GM12878 (cell line): ENCODE measurements around the gene MDK. TPM values are rescaled to one million over a fixed set of nuclear protein-coding genes. Genes with fewer than 3 reads are reported as not detected.

Experiments
- ATAC-seq: fragments of 200-7000 bp; cut with Tn5 transposase; 3 replicates; pipeline ENCODE4 v1.9.1; 2020; ENCODE audit warnings: mild to moderate bottlenecking, moderate library complexity
- BruUV-seq: library from RNA; stranded (reverse); fragments of 400-500 nt; replicated peaks from 2 replicates; lab custom pipeline; 2021; lab: Mats Ljungman, UMichigan
- CTCF ChIA-PET: fragments of 300-600 bp; sonication (Branson Sonifier 250); formaldehyde crosslinking; extraction: SDS; loops from one replicate; lab custom pipeline; 2021; ENCODE audit warnings: inconsistent platforms; lab: Yijun Ruan, JAX
- POLR2A ChIA-PET: fragments of 350-600 bp; formaldehyde crosslinking; extraction: SDS; loops from one replicate; lab custom pipeline; 2021; ENCODE audit warnings: inconsistent platforms; lab: Charles Lee
- RAD21 ChIA-PET: fragments of 300-600 bp; sonication (Branson Sonifier 250); formaldehyde crosslinking; loops from one replicate; lab custom pipeline; 2023; ENCODE audit warnings: antibody characterized with exemption; ENCODE audit not compliant: unreplicated experiment; lab: Charles Lee
- SMC1A ChIA-PET: fragments of 300-600 bp; sonication (Branson Sonifier 250); formaldehyde crosslinking; loops from one replicate; lab custom pipeline; 2023; ENCODE audit not compliant: unreplicated experiment, uncharacterized antibody; lab: Charles Lee
- DNase-seq: peaks from one replicate; pipeline ENCODE4 v3.0.0-alpha.2; 2011; ENCODE audit warnings: low read depth, low spot score
- FAIRE-seq: peaks from 3 replicates; lab custom pipeline; 2011; peaks lifted over from hg19 to GRCh38; lab: Jason Lieb, UNC
- H2AFZ ChIP-seq: 2 replicates; pipeline ENCODE4 v1.6.0; 2011; ENCODE audit warnings: low read depth, low read length, control low read depth; ENCODE audit not compliant: control insufficient read depth
- H3K27ac ChIP-seq: 2 replicates; pipeline ENCODE4 v1.5.1; 2011; ENCODE audit warnings: control low read depth; ENCODE audit not compliant: control insufficient read depth, insufficient read depth
- H3K27me3 ChIP-seq, 2 experiments: replicated peaks in 1 of 2; 2 replicates each; pipeline versions ENCODE4 v1.6.0 to v1.6.1; 2011; ENCODE audit warnings: low read length in 1 of 2; ENCODE audit not compliant: control insufficient read depth in 2 of 2, insufficient read depth in 2 of 2
- H3K36me3 ChIP-seq, 2 experiments: 2 replicates each; pipeline ENCODE4 v1.5.1; 2011; ENCODE audit warnings: low read length in 1 of 2; ENCODE audit not compliant: control insufficient read depth in 2 of 2, insufficient read depth in 2 of 2
- H3K4me1 ChIP-seq: 2 replicates; pipeline ENCODE4 v1.6.1; 2011; ENCODE audit warnings: mild to moderate bottlenecking, low read length, moderate library complexity, mixed read lengths; ENCODE audit not compliant: control insufficient read depth, insufficient read depth
- H3K4me2 ChIP-seq: 2 replicates; pipeline ENCODE4 v1.6.0; 2011; ENCODE audit warnings: control low read depth; ENCODE audit not compliant: control insufficient read depth, insufficient read depth
- H3K4me3 ChIP-seq: fragments of 200-600 bp; sonication (generic); 2 replicates; pipeline ENCODE4 v1.5.1; 2016
- H3K79me2 ChIP-seq: 2 replicates; pipeline ENCODE4 v1.6.0; 2011; ENCODE audit warnings: low read length; ENCODE audit not compliant: control insufficient read depth, insufficient read depth
- H3K9ac ChIP-seq: 2 replicates; pipeline ENCODE4 v1.8.0; 2011; ENCODE audit warnings: low read length, control low read depth, mixed read lengths; ENCODE audit not compliant: control insufficient read depth, insufficient read depth
- H3K9me3 ChIP-seq: replicated peaks from 3 replicates; pipeline ENCODE4 v1.5.1; 2011; ENCODE audit warnings: mild to moderate bottlenecking, low read length; ENCODE audit not compliant: control insufficient read depth, insufficient read depth
- H4K20me1 ChIP-seq: 2 replicates; pipeline ENCODE4 v1.6.0; 2011; ENCODE audit not compliant: control insufficient read depth, insufficient read depth
- ATF3 ChIP-seq: IDR thresholded peaks from 2 replicates; pipeline ENCODE4 v1.6.1; 2011; ENCODE audit warnings: low read depth, mild to moderate bottlenecking, low read length, moderate library complexity, borderline replicate concordance; ENCODE audit errors: extremely low read depth
- BHLHE40 ChIP-seq, 2 experiments: fragments of 450-650 bp in 1 of 2; IDR thresholded peaks; 2 replicates each; pipeline ENCODE4 v1.6.1; 2011 to 2017; ENCODE audit warnings: low read depth in 2 of 2, borderline replicate concordance in 1 of 2, improper control_type of control experiment in 1 of 2, low read length in 1 of 2, mild to moderate bottlenecking in 1 of 2
- CTCF ChIP-seq, 3 experiments: IDR thresholded peaks in 2 of 3; conservative IDR thresholded peaks in 1 of 3; 2 replicates each; pipeline ENCODE4 v1.5.1; 2011; ENCODE audit warnings: low read depth in 3 of 3, low read length in 3 of 3, mild to moderate bottlenecking in 3 of 3, control low read depth in 2 of 3, moderate library complexity in 2 of 3, inconsistent platforms in 1 of 3, mixed read lengths in 1 of 3; ENCODE audit not compliant: control insufficient read depth in 2 of 3, insufficient read depth in 1 of 3; ENCODE audit errors: extremely low read depth in 1 of 3
- EED ChIP-seq: sonication (generic); IDR thresholded peaks from 2 replicates; pipeline ENCODE4 v1.6.1; 2016; ENCODE audit warnings: antibody characterized with exemption, low read depth
- IRF4 ChIP-seq: IDR thresholded peaks from 2 replicates; pipeline ENCODE4 v1.6.1; 2011; ENCODE audit warnings: low read depth, low read length
- MAX ChIP-seq: IDR thresholded peaks from 2 replicates; pipeline ENCODE4 v1.6.1; 2012; ENCODE audit warnings: low read depth, low read length, improper control_type of control experiment
- NFXL1 ChIP-seq: fragments of 450-650 bp; IDR thresholded peaks from 2 replicates; pipeline ENCODE4 v1.6.1; 2017; ENCODE audit warnings: antibody characterized with exemption, mild to moderate bottlenecking, borderline replicate concordance
- PAX5 ChIP-seq: IDR thresholded peaks from 2 replicates; pipeline ENCODE4 v1.6.1; 2011; ENCODE audit warnings: low read depth, low read length, borderline replicate concordance
- RAD21 ChIP-seq: IDR thresholded peaks from 2 replicates; pipeline ENCODE4 v1.6.1; 2011; ENCODE audit warnings: mild to moderate bottlenecking, low read depth, low read length, moderate library complexity; ENCODE audit not compliant: insufficient read depth
- REST ChIP-seq: IDR thresholded peaks from 2 replicates; pipeline ENCODE4 v1.6.1; 2012; ENCODE audit warnings: mild to moderate bottlenecking, low read depth, low read length
- SMC3 ChIP-seq: IDR thresholded peaks from 2 replicates; pipeline ENCODE4 v1.6.1; 2011; ENCODE audit warnings: low read length, improper control_type of control experiment, borderline replicate concordance
- SP1 ChIP-seq: IDR thresholded peaks from one replicate; pipeline ENCODE4 v1.6.1; 2011; ENCODE audit warnings: low read depth, low read length
- STAT3 ChIP-seq: IDR thresholded peaks from 2 replicates; pipeline ENCODE4 v1.6.1; 2011; ENCODE audit warnings: low read depth, low read length, improper control_type of control experiment
- WRNIP1 ChIP-seq: IDR thresholded peaks from 2 replicates; pipeline ENCODE4 v1.6.1; 2011; ENCODE audit warnings: low read depth, low read length, improper control_type of control experiment, borderline replicate concordance
- YY1 ChIP-seq: IDR thresholded peaks from 2 replicates; pipeline ENCODE4 v1.6.1; 2011; ENCODE audit warnings: low read depth, mild to moderate bottlenecking, low read length
- ZNF217 ChIP-seq: fragments of 450-650 bp; IDR thresholded peaks from 2 replicates; pipeline ENCODE4 v1.6.1; 2017; ENCODE audit warnings: antibody characterized with exemption, mild to moderate bottlenecking
- ZZZ3 ChIP-seq: IDR thresholded peaks from 2 replicates; pipeline ENCODE4 v1.6.1; 2011; ENCODE audit warnings: low read depth; ENCODE audit not compliant: control insufficient read depth, insufficient read length
- WGBS: methylation state at CpG from one replicate; pipeline ENCODE4 v1.1.6; 2016; ENCODE audit warnings: low lambda C conversion rate; ENCODE audit not compliant: insufficient replicate concordance, insufficient coverage; ENCODE audit errors: missing lambda C conversion rate; 5-methylcytosine and 5-hydroxymethylcytosine counted together
- in situ Hi-C: fragments of 300-500 bp; cut with MboI; formaldehyde crosslinking; loops from 9 replicates; pipeline ENCODE4 v1.14.3; 2018; ENCODE audit warnings: mixed read lengths
- intact Hi-C: fragments of 100-400 bp; cut with micrococcal nuclease; formaldehyde crosslinking; loops from one replicate; pipeline ENCODE4 v1.14.2; 2022; ENCODE audit not compliant: unreplicated experiment
- polyA plus RNA-seq, 11 experiments: library from polyadenylated mRNA; depleted of rRNA in 4 of 11; unstranded in 6 of 11; stranded (reverse) in 5 of 11; fragments of >200 nt; fragmentation: Nextera tagmentation in 4 of 11; fragmentation: Illumina TruSeq in 1 of 11; extraction: Ambion mirVana in 4 of 11; extraction: Trizol in 1 of 11; gene quantifications; 1 replicate in 1 of 11; 2 replicates in 10 of 11; pipeline versions ENCODE4 v1.2.1 to v1.2.3, GENCODE V29; 2011 to 2016; ENCODE audit warnings: inconsistent platforms in 2 of 11, missing spikeins in 2 of 11, low read depth in 1 of 11
- total RNA-seq, 4 experiments: library from RNA; depleted of rRNA in 3 of 4; stranded (reverse); fragments of >200 nt in 3 of 4; fragmentation: Illumina TruSeq in 1 of 4; extraction: Trizol in 1 of 4; gene quantifications; 2 replicates each; pipeline versions ENCODE4 v1.2.1 to v1.2.3, GENCODE V29; 2013 to 2021

MDK gene
- total and polyA plus RNA-seq, 10 of the 15 experiments (the other 5 are each of a cell fraction or from before 2014, with no cell fraction given): 0.77 to 17.8 (median 9.9) TPM

GRCh38 chr11:46369458-46370152, 11.9 kb upstream of the MDK start:
- BruUV-seq: no TSS peak
- Histone ChIP-seq H3K27me3 (no peaks in the 10 kb centered on the region), H3K36me3 (peaks cover 9 to 28% of the 10 kb centered on the region in 2 experiments; a peak in 3 of 4 replicates), H2AFZ (no peak overlapping the region), H4K20me1 (no peaks in the 10 kb centered on the region), H3K9me3 (no peaks in the 10 kb centered on the region), H3K4me1 (no peaks in the 10 kb centered on the region), H3K4me2 (no peak overlapping the region), H3K79me2 (no peaks in the 10 kb centered on the region; the same call in 1 of the 2 replicates), H3K9ac (no peak overlapping the region), H3K27ac (no peak overlapping the region), H3K4me3 (no peak overlapping the region)
- ChIA-PET RAD21 (interaction anchor here (1.0 to 2.3 kb wide), 4 partner anchors 14 to 152 kb away, joined by 3 to 11 read pairs (median 6); no protein-coding TSS in a partner anchor), POLR2A (no interaction called here), CTCF (interaction anchor here (1.0 to 15.2 kb wide), 5 partner anchors 14 to 58 kb away, joined by 3 to 423 read pairs (median 4); partner anchors contain the start of gene DGKZ), SMC1A (interaction anchor here (0.8 to 5.5 kb wide), 2 partner anchors 18 to 121 kb away, joined by 3 to 32 read pairs; no protein-coding TSS in a partner anchor)
- intact Hi-C loops: loop anchor here (5.0 kb wide), 1 partner anchor 132 kb away; no protein-coding TSS in a partner anchor
- ATAC-seq: peak; percentile 88
- in situ Hi-C loops: no loop called here
- peak; percentile 69 for FAIRE-seq
- DNase-seq: no peak
- 60% methylated on average over 25 of the region's 25 CpGs for WGBS
- no peak for TF ChIP-seq STAT3
- no peak for TF ChIP-seq SP1
- peak; percentile 78 to 96 (median 95) for TF ChIP-seq CTCF (IDR thresholded peaks at IDR 0.05 in 2 of 3, conservative IDR thresholded peaks at IDR 0.05 in 1 of 3; ENCODE audit: control insufficient read depth in 2 of 3, extremely low read depth in 1 of 3, insufficient read depth in 1 of 3, low read depth in 3 of 3, low read length in 3 of 3)
- no peak for TF ChIP-seq PAX5
- no peak for TF ChIP-seq BHLHE40 (IDR thresholded peaks at IDR 0.05; ENCODE audit: borderline replicate concordance in 1 of 2, low read depth in 2 of 2, low read length in 1 of 2)
- no peak for TF ChIP-seq ZZZ3
- TF ChIP-seq REST: no peak
- no peak for TF ChIP-seq NFXL1
- TF ChIP-seq RAD21: peak; percentile 59
- 0 out of 2 replicates have a peak, but pooled peaks have one; percentile 22 for TF ChIP-seq EED
- no peak for TF ChIP-seq ZNF217
- no peak for TF ChIP-seq MAX
- TF ChIP-seq WRNIP1: no peak
- peak; percentile 68; the same call in 1 of the 2 replicates for TF ChIP-seq YY1
- 0 out of 2 replicates have a peak, but pooled peaks have one; percentile 19 for TF ChIP-seq IRF4
- no peak for TF ChIP-seq ATF3
- peak; percentile 51; the same call in 1 of the 2 replicates for TF ChIP-seq SMC3
